GM12865 (cell line): ENCODE measurements around the gene PSME3IP1.
A peak's percentile ranks its signal among the peaks of the same experiment; 100 is the strongest.
"Not testable (repeated sequence)": the region's sequence is repeated elsewhere in the genome, so short reads cannot be mapped to it uniquely, and the experiment has no call there.

Experiments
- DNase-seq: peaks from one replicate; pipeline ENCODE4 v3.0.0; 2010; ENCODE audit warnings: low read depth
- H3K4me3 ChIP-seq: 2 replicates; pipeline ENCODE4 v1.5.1; 2011; ENCODE audit warnings: mild to moderate bottlenecking, low read depth, low read length, control low read depth
- CTCF ChIP-seq: IDR thresholded peaks from 2 replicates; pipeline ENCODE4 v1.5.1; 2011; ENCODE audit warnings: low read length, control low read depth, low read depth, inconsistent platforms; ENCODE audit not compliant: insufficient read depth; ENCODE audit errors: missing control alignments

PSME3IP1 gene

GRCh38 chr16:57209780-57210179, 23.9 kb upstream of the PSME3IP1 start:
- TF ChIP-seq CTCF: no peak
- no peak for DNase-seq
- H3K4me3 ChIP-seq: no peak overlapping the region

GRCh38 chr16:57208926-57209325, 23.1 kb upstream of the PSME3IP1 start:
- no peak for DNase-seq
- no peak overlapping the region for H3K4me3 ChIP-seq
- TF ChIP-seq CTCF: no peak

- TF ChIP-seq CTCF: peak; percentile 5
- no peak for DNase-seq
Observed at GRCh38 chr16:57204675-57205074, 18.8 kb upstream of the PSME3IP1 start.

GRCh38 chr16:57203451-57203850, 17.6 kb upstream of the PSME3IP1 start:
- TF ChIP-seq CTCF: no peak
- H3K4me3 ChIP-seq: no peak overlapping the region
- no peak for DNase-seq

More at GRCh38 chr16:57204675-57205074, 18.8 kb upstream of the PSME3IP1 start:
- no peak overlapping the region for H3K4me3 ChIP-seq

GRCh38 chr16:57202095-57202886, 16.5 kb upstream of the PSME3IP1 start:
- DNase-seq: peak; percentile 36
- no peak overlapping the region for H3K4me3 ChIP-seq
- no peak for TF ChIP-seq CTCF

- not testable (repeated sequence) for DNase-seq, H3K4me3 ChIP-seq
Observed at GRCh38 chr16:57200926-57201325, 15.1 kb upstream of the PSME3IP1 start.

GRCh38 chr16:57200321-57200720, 14.5 kb upstream of the PSME3IP1 start:
- H3K4me3 ChIP-seq: not testable (repeated sequence)

GRCh38 chr16:57196753-57197152, 10.9 kb upstream of the PSME3IP1 start:
- no peak for DNase-seq
- no peak for TF ChIP-seq CTCF
- H3K4me3 ChIP-seq: no peak overlapping the region

More at GRCh38 chr16:57200321-57200720, 14.5 kb upstream of the PSME3IP1 start:
- DNase-seq: not testable (repeated sequence)
